K562 (cell line): ENCODE results near the gene PAAF1.

Experiments
- CTCF ChIP-seq, 3 experiments: IDR thresholded peaks in 2 of 3; conservative IDR thresholded peaks in 1 of 3; 2 replicates each; pipeline ENCODE4 v1.5.1; 2011 to 2012; ENCODE audit warnings: low read length in 3 of 3, mild to moderate bottlenecking in 3 of 3, control low read depth in 2 of 3, improper control_type of control experiment in 1 of 3, inconsistent platforms in 1 of 3, low read depth in 1 of 3, mixed read lengths in 1 of 3, moderate library complexity in 1 of 3; ENCODE audit not compliant: insufficient read depth in 2 of 3
- TAF1 ChIP-seq: IDR thresholded peaks from 2 replicates; pipeline ENCODE4 v1.6.1; 2011; ENCODE audit warnings: mild to moderate bottlenecking, low read length, moderate library complexity; ENCODE audit not compliant: insufficient read depth, control insufficient read depth, severe bottlenecking; ENCODE audit errors: extremely low read depth
- ZNF436 ChIP-seq: fragments of 250-450, 450-650 bp; sonication (Bioruptor Pico); formaldehyde crosslinking; IDR thresholded peaks from 2 replicates; pipeline ENCODE4 v1.7.0; 2020; ENCODE audit warnings: mild to moderate bottlenecking

GRCh38 chr11:73931951-73932350, 55.2 kb downstream of the PAAF1 start:
- TF ChIP-seq ZNF436 (CRISPR knock-in tag) (no peak), TAF1 (no peak), CTCF (IDR thresholded peaks at IDR 0.05 in 2 of 3, conservative IDR thresholded peaks at IDR 0.05 in 1 of 3; ENCODE audit: insufficient read depth in 2 of 3, low read depth in 1 of 3, low read length in 3 of 3) (no peak)
